Measurements from ENCODE around the gene TAL1.

- TF ChIP-seq POLR2A (IDR thresholded peaks at IDR 0.05) (no peak), CTCF (IDR thresholded peaks at IDR 0.05 in 4 of 5, conservative IDR thresholded peaks at IDR 0.05 in 1 of 5) (no peak)
These were observed 5.2 kb downstream of the TAL1 start for GRCh38 chr1:47226839-47227215.

Data from gastrocnemius medialis (tissue), 4 donors.